ENCODE data around the gene RPS15A.

DNA sequence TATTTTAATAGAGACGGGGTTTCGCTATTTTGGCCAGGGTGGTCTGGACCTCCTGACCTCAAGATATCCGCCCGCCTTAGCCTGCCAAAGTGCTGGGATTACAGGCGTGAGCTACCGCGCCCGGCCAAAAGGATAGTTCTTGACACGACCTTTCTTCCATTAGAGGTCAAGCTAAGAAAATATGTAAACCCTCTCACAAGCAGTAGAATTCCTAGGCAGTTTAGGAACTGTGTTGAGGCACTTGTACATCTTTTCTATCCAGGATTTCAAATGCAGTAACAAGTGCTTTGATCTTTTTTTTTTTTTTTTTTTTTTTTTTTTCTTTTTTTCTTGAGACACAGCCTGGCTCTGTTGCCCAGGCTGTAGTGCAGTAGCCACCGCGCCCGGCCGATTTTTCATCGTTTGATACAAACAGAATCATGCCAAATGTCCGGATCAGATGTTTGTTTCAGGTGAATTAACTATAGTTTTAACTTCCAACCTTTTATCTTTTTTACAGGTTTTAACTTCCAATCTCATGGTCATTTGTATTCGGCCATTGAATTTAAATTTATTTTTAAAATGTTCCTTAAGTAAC, 12.7 kb upstream of the RPS15A start:
- TF ChIP-seq CTCF (IDR thresholded peaks at IDR 0.05) (no peak), POLR2A (IDR thresholded peaks at IDR 0.05) (no peak)

Data from thyroid gland (tissue), 4 donors.